ENCODE measurements around the gene RBM3.
A peak's percentile ranks its signal among the peaks of the same experiment; 100 is the strongest.

Gene RBM3

DNA sequence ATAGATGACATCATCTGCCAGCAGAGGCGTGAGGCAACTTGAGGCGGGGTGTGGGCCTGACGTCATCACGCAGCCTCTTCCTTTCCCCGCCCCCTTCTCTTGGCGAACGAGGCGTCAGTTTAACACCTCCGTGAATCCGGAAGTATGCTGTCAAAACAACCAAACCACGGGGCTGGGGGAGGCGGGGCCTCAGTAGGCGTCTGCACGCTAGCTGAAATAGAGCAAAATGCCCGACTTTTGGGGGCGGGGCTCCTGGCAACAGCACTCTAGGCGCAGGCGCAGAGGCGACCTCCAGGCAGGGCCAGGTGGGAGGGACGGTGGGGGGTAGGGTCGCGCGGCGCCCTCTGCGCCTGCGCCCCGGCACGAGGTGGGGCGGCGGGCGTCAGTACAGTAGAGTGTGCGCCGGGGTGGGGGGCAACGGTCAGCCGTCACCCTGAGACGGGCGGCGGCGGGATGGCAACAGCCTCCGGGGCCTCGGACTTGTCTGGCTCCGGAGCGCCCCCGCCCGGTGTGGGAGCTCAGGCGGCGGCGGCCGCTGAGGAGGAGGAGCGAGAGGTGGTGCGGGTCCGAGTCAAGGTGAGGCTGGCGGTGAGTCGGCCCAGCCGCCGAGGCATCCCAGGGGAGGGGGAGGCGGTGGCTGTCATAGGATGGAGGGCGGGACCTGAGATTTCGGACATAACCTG is 34.8 kb upstream of the RBM3 start, which contains the start of gene TBC1D25 (continued):
- TF ChIP-seq, protein P1, sequence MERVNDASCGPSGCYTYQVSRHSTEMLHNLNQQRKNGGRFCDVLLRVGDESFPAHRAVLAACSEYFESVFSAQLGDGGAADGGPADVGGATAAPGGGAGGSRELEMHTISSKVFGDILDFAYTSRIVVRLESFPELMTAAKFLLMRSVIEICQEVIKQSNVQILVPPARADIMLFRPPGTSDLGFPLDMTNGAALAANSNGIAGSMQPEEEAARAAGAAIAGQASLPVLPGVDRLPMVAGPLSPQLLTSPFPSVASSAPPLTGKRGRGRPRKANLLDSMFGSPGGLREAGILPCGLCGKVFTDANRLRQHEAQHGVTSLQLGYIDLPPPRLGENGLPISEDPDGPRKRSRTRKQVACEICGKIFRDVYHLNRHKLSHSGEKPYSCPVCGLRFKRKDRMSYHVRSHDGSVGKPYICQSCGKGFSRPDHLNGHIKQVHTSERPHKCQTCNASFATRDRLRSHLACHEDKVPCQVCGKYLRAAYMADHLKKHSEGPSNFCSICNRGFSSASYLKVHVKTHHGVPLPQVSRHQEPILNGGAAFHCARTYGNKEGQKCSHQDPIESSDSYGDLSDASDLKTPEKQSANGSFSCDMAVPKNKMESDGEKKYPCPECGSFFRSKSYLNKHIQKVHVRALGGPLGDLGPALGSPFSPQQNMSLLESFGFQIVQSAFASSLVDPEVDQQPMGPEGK (tag by site-specific recombination; IDR thresholded peaks at IDR 0.05), result peak; percentile 95
- TF ChIP-seq ZNF175 (tag by site-specific recombination; IDR thresholded peaks at IDR 0.05) (no peak), ZNF239 (tag by site-specific recombination; IDR thresholded peaks at IDR 0.05) (no peak), ZNF692 (tag by site-specific recombination; IDR thresholded peaks at IDR 0.05) (no peak), ELK4 (IDR thresholded peaks at IDR 0.05; ENCODE audit: borderline replicate concordance, low read depth, low read length) (no peak), ZNF629 (tag by site-specific recombination; IDR thresholded peaks at IDR 0.05) (peak; percentile 99), YY2 (tag by site-specific recombination; IDR thresholded peaks at IDR 0.05) (no peak), ZSCAN5A (tag by site-specific recombination; IDR thresholded peaks at IDR 0.05) (peak; percentile 53; the same call in 1 of the 2 replicates), TRIM28 (IDR thresholded peaks at IDR 0.05; ENCODE audit: borderline replicate concordance, low read length) (no peak), ZNF623 (tag by site-specific recombination; IDR thresholded peaks at IDR 0.05) (no peak), ZNF548 (tag by site-specific recombination; IDR thresholded peaks at IDR 0.05) (no peak), ZNF404 (tag by site-specific recombination; IDR thresholded peaks at IDR 0.05) (no peak), ZNF2 (tag by site-specific recombination; IDR thresholded peaks at IDR 0.05) (peak; percentile 46; the same call in 1 of the 2 replicates), GLI2 (tag by site-specific recombination; IDR thresholded peaks at IDR 0.05; ENCODE audit: borderline replicate concordance, low read depth) (no peak), ZBTB8A (tag by site-specific recombination; IDR thresholded peaks at IDR 0.05) (peak; percentile 94), KLF8 (tag by site-specific recombination; IDR thresholded peaks at IDR 0.05) (peak; percentile 67), REPIN1 (tag by site-specific recombination; IDR thresholded peaks at IDR 0.05; ENCODE audit: low read depth) (no peak), ZNF626 (tag by site-specific recombination; IDR thresholded peaks at IDR 0.05) (no peak)
- TF ChIP-seq, protein P2, sequence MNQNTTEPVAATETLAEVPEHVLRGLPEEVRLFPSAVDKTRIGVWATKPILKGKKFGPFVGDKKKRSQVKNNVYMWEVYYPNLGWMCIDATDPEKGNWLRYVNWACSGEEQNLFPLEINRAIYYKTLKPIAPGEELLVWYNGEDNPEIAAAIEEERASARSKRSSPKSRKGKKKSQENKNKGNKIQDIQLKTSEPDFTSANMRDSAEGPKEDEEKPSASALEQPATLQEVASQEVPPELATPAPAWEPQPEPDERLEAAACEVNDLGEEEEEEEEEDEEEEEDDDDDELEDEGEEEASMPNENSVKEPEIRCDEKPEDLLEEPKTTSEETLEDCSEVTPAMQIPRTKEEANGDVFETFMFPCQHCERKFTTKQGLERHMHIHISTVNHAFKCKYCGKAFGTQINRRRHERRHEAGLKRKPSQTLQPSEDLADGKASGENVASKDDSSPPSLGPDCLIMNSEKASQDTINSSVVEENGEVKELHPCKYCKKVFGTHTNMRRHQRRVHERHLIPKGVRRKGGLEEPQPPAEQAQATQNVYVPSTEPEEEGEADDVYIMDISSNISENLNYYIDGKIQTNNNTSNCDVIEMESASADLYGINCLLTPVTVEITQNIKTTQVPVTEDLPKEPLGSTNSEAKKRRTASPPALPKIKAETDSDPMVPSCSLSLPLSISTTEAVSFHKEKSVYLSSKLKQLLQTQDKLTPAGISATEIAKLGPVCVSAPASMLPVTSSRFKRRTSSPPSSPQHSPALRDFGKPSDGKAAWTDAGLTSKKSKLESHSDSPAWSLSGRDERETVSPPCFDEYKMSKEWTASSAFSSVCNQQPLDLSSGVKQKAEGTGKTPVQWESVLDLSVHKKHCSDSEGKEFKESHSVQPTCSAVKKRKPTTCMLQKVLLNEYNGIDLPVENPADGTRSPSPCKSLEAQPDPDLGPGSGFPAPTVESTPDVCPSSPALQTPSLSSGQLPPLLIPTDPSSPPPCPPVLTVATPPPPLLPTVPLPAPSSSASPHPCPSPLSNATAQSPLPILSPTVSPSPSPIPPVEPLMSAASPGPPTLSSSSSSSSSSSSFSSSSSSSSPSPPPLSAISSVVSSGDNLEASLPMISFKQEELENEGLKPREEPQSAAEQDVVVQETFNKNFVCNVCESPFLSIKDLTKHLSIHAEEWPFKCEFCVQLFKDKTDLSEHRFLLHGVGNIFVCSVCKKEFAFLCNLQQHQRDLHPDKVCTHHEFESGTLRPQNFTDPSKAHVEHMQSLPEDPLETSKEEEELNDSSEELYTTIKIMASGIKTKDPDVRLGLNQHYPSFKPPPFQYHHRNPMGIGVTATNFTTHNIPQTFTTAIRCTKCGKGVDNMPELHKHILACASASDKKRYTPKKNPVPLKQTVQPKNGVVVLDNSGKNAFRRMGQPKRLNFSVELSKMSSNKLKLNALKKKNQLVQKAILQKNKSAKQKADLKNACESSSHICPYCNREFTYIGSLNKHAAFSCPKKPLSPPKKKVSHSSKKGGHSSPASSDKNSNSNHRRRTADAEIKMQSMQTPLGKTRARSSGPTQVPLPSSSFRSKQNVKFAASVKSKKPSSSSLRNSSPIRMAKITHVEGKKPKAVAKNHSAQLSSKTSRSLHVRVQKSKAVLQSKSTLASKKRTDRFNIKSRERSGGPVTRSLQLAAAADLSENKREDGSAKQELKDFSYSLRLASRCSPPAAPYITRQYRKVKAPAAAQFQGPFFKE (tag by site-specific recombination; IDR thresholded peaks at IDR 0.05; ENCODE audit: borderline replicate concordance), result no peak
- TF ChIP-seq, protein P3, sequence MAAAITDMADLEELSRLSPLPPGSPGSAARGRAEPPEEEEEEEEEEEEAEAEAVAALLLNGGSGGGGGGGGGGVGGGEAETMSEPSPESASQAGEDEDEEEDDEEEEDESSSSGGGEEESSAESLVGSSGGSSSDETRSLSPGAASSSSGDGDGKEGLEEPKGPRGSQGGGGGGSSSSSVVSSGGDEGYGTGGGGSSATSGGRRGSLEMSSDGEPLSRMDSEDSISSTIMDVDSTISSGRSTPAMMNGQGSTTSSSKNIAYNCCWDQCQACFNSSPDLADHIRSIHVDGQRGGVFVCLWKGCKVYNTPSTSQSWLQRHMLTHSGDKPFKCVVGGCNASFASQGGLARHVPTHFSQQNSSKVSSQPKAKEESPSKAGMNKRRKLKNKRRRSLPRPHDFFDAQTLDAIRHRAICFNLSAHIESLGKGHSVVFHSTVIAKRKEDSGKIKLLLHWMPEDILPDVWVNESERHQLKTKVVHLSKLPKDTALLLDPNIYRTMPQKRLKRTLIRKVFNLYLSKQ (tag by site-specific recombination; IDR thresholded peaks at IDR 0.05; ENCODE audit: borderline replicate concordance), result no peak
- TF ChIP-seq, protein P4, sequence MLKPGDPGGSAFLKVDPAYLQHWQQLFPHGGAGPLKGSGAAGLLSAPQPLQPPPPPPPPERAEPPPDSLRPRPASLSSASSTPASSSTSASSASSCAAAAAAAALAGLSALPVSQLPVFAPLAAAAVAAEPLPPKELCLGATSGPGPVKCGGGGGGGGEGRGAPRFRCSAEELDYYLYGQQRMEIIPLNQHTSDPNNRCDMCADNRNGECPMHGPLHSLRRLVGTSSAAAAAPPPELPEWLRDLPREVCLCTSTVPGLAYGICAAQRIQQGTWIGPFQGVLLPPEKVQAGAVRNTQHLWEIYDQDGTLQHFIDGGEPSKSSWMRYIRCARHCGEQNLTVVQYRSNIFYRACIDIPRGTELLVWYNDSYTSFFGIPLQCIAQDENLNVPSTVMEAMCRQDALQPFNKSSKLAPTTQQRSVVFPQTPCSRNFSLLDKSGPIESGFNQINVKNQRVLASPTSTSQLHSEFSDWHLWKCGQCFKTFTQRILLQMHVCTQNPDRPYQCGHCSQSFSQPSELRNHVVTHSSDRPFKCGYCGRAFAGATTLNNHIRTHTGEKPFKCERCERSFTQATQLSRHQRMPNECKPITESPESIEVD (tag by site-specific recombination; IDR thresholded peaks at IDR 0.05), result no peak
- TF ChIP-seq, protein P5, sequence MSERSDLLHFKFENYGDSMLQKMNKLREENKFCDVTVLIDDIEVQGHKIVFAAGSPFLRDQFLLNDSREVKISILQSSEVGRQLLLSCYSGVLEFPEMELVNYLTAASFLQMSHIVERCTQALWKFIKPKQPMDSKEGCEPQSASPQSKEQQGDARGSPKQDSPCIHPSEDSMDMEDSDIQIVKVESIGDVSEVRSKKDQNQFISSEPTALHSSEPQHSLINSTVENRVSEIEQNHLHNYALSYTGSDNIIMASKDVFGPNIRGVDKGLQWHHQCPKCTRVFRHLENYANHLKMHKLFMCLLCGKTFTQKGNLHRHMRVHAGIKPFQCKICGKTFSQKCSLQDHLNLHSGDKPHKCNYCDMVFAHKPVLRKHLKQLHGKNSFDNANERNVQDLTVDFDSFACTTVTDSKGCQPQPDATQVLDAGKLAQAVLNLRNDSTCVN (tag by site-specific recombination; optimal IDR thresholded peaks at IDR 0.05), result peak; percentile 41
